Stimulated activated naive CD4-positive, alpha-beta T cell (primary cell): ENCODE data around the gene RPL4.

Experiments used
- DNase-seq, 6 experiments: peaks; one replicate each; lab custom pipeline; 2025; lab: John Stamatoyannopoulos, UW

The RPL4 gene

GRCh38 chr15:66456211-66456610, 48.4 kb downstream of the RPL4 start:
- DNase-seq = no peak

GRCh38 chr15:66454143-66454542, 50.5 kb downstream of the RPL4 start:
- no peak for DNase-seq

GRCh38 chr15:66452971-66453580, 51.6 kb downstream of the RPL4 start:
- no peak for DNase-seq

- DNase-seq = no peak
These were observed 52.2 kb downstream of the RPL4 start for GRCh38 chr15:66452420-66452819.
